ENCODE results near the gene SLC26A6. TPM values are rescaled to one million over a fixed set of nuclear protein-coding genes. Genes with fewer than 3 reads are reported as not detected.

The SLC26A6 gene
- total RNA-seq, 2 donors from 2014 or later: 18.4 to 30.0 TPM

GRCh38 chr3:48647714-48648113 lies 12.5 kb upstream of the SLC26A6 start:
- WGBS: 88% methylated on average over 9 of the region's 9 CpGs
- no peak for DNase-seq (ENCODE audit: low spot score)
- Histone ChIP-seq H3K4me1 (replicated peaks) (no peaks in the 10 kb centered on the region), H3K4me3 (no peak overlapping the region), H3K36me3 (no peaks in the 10 kb centered on the region), H3K27ac (no peak overlapping the region), H3K27me3 (replicated peaks; ENCODE audit: insufficient read depth) (no peaks in the 10 kb centered on the region), H3K9me3 (no peaks in the 10 kb centered on the region)
- intact Hi-C loops (cut with DNase I): no loop called here
- TF ChIP-seq POLR2AphosphoS5 (IDR thresholded peaks at IDR 0.05) (no peak), POLR2A (IDR thresholded peaks at IDR 0.05) (no peak), CTCF (IDR thresholded peaks at IDR 0.05) (no peak)

DNA sequence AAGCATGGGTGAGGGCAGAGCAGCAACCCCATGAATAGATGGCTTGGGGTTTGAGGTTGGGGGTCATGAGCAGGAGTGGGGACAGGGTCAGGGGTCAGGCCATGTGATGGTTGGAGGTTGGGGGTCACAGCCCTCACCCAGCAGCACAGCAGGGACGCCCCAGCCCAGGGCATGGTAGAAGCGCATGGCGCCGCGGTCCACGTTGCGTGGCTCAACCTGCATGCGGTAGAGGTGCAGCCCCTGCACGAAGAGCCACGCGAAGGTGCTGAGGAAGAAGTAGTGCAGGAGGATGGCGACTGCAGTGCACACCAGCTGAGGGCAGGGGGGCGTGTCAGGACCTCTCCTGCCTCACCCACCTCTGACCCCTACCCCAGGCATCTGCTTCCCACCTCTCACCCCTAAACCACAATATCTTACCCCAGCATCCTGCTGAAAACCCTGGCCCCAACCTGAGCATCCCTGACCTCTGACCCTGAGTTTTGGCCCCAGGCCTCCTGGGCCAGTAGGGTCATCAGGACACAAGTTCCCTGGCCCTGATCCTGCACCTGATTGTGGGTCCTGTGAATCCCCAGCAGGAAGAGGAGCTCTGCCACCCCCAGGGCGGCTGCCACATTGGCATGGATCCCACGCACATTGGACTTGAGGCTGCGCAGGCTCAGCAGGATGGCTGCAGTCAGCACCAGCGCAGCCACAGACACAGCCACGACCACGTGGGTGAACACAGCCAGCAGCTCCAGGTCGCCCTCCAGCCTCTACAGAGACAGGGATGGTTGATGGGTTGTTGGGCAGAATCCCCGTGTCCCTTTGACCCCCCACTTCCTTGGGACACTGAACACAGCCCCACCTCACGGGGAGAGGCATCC lies 9.9 kb upstream of the SLC26A6 start:
- H3K27me3 ChIP-seq (replicated peaks; ENCODE audit: insufficient read depth): no peaks in the 10 kb centered on the region
- no peaks in the 10 kb centered on the region for H3K4me1 ChIP-seq (replicated peaks)
- DNase-seq (ENCODE audit: low spot score): no peak
- H3K9me3 ChIP-seq: no peaks in the 10 kb centered on the region
- no peak overlapping the region for H3K4me3 ChIP-seq
- WGBS: 86% methylated on average over 17 of the region's 22 CpGs
- no peaks in the 10 kb centered on the region for H3K36me3 ChIP-seq
- intact Hi-C loops (cut with DNase I): no loop called here
- H3K27ac ChIP-seq: no peak overlapping the region
- TF ChIP-seq POLR2AphosphoS5 (IDR thresholded peaks at IDR 0.05) (no peak), CTCF (IDR thresholded peaks at IDR 0.05) (no peak), POLR2A (IDR thresholded peaks at IDR 0.05) (no peak)

- no peak for TF ChIP-seq POLR2A (IDR thresholded peaks at IDR 0.05)
- no peak for TF ChIP-seq POLR2AphosphoS5 (IDR thresholded peaks at IDR 0.05)
- no peak for TF ChIP-seq CTCF (IDR thresholded peaks at IDR 0.05)
- H3K4me1 ChIP-seq (replicated peaks): no peaks in the 10 kb centered on the region
- H3K36me3 ChIP-seq: no peaks in the 10 kb centered on the region
- H3K9me3 ChIP-seq: no peaks in the 10 kb centered on the region
- no peak overlapping the region for H3K4me3 ChIP-seq
- WGBS: 88% methylated on average over 12 of the region's 12 CpGs
- no peak for DNase-seq (ENCODE audit: low spot score)
- H3K27me3 ChIP-seq (replicated peaks; ENCODE audit: insufficient read depth): no peaks in the 10 kb centered on the region
- H3K27ac ChIP-seq: no peak overlapping the region
- intact Hi-C loops (cut with DNase I): no loop called here
Observed at GRCh38 chr3:48642605-48643004, 7.3 kb upstream of the SLC26A6 start.

DNA sequence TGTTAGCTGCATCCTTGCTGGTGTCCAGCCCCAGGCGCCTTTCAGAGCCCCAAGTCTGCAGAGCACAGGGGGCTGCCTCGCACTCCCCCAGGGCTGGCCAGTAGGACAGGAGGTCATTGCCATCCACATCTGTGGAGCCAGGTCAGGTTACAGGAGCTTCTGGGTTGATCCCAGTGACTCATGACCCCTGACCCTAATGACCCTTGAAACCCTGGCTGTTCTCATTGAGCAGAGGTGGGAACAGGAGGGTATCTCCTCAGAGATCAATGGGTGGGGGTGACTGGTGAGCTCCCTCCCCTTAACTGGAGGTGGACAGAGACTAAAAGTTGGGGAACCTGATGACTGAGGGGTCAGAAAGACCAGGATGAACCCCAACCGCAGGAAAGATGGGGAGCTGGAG lies 6.1 kb upstream of the SLC26A6 start:
- H3K9me3 ChIP-seq: no peaks in the 10 kb centered on the region
- TF ChIP-seq CTCF (IDR thresholded peaks at IDR 0.05): no peak
- TF ChIP-seq POLR2A (IDR thresholded peaks at IDR 0.05): no peak
- TF ChIP-seq POLR2AphosphoS5 (IDR thresholded peaks at IDR 0.05): no peak
- no peak overlapping the region for H3K4me3 ChIP-seq
- no peak for DNase-seq (ENCODE audit: low spot score)
- no peaks in the 10 kb centered on the region for H3K36me3 ChIP-seq
- no peak overlapping the region for H3K27ac ChIP-seq
- H3K27me3 ChIP-seq (replicated peaks; ENCODE audit: insufficient read depth): no peaks in the 10 kb centered on the region
- intact Hi-C loops (cut with DNase I): no loop called here
- WGBS: 100% methylated on average over 3 of the region's 3 CpGs
- no peaks in the 10 kb centered on the region for H3K4me1 ChIP-seq (replicated peaks)
